KBM-7 (cell line): ENCODE results near the gene SFSWAP.
A peak's percentile ranks its signal among the peaks of the same experiment; 100 is the strongest.

Source experiments
- DNase-seq: peaks from one replicate; pipeline ENCODE4 v3.0.0-alpha.2; 2015
- in situ Hi-C: fragments of 300-500 bp; cut with MboI; formaldehyde crosslinking; loops from 2 replicates; pipeline ENCODE4 v1.14.3; 2020; ENCODE audit warnings: low sequenced_read_pairs, low pct_unique_long_range_greater_than_20kb, mixed read lengths

The SFSWAP gene

DNA sequence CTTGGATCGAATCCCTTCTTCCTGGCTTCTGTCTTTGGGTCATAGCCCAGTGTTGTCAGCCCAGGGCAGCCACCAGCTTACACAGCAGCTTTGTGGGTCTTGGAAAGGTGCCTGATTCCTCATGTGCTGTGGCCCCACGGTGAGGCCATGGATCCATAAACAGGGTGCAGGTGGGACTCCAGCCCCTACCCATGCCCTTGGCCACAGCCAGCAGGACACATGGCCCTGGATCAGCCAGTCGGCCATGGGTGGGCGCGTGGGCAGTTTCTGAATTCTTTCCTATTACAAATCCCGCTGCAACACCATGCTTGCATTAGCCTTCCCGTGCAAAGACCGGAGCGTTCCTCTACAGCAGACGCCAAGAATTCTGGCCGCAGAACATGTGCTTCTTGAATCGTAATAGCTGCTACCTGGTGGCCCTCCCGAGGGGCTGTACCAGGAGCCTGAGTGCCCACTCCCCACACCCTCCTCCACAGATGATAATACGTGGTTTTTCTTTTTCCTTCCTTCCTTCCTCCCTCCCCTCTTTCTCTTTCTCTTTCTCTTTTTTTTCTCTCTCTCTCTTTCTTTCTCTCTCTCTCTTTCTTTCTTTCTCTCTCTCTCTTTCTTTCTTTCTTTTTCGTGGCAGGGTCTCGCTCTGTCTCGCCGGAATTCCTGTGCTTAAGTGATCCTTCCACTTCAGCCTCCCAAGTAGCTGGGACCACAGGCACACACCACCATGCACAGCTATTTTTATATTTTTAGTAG, 114.4 kb downstream of the SFSWAP start:
- DNase-seq: no peak
- in situ Hi-C loops: no loop called here

GRCh38 chr12:131826097-131826928, 115.4 kb downstream of the SFSWAP start:
- no peak for DNase-seq
- in situ Hi-C loops: no loop called here

GRCh38 chr12:131827961-131828534, 117.2 kb downstream of the SFSWAP start, which contains the start of gene MMP17:
TSS of gene MMP17 (plus strand) at chr12:131828393. CDS start at chr12:131828495, 102 bp downstream.
- DNase-seq: peak; percentile 65
- in situ Hi-C loops: no loop called here

- DNase-seq: peak; percentile 25
- in situ Hi-C loops: no loop called here
These were observed 117.9 kb downstream of the SFSWAP start for GRCh38 chr12:131828671-131829355.

DNA sequence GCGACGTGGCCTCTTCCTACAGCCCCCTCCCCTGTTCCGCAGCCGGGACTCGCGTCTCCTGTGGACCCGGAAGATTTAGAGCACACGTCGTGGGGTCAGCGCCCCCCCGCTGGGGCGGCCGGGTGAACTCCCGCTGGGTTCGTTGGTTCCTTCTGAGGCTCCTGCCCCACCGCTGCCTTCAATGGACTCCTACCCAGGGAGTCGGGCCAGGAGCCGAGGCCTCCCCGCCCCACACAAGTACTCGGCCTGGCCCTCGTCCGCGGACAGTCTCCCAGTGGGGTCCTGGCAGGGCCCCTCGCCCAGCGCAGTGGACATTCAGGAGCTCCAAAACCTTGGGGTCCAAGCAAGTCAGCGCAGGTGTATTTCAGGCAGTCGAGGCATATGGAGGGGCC, 118.5 kb downstream of the SFSWAP start:
- in situ Hi-C loops: no loop called here
- peak; percentile 56 for DNase-seq

GRCh38 chr12:131829791-131830334, 119.0 kb downstream of the SFSWAP start:
- in situ Hi-C loops: no loop called here
- no peak for DNase-seq

DNA sequence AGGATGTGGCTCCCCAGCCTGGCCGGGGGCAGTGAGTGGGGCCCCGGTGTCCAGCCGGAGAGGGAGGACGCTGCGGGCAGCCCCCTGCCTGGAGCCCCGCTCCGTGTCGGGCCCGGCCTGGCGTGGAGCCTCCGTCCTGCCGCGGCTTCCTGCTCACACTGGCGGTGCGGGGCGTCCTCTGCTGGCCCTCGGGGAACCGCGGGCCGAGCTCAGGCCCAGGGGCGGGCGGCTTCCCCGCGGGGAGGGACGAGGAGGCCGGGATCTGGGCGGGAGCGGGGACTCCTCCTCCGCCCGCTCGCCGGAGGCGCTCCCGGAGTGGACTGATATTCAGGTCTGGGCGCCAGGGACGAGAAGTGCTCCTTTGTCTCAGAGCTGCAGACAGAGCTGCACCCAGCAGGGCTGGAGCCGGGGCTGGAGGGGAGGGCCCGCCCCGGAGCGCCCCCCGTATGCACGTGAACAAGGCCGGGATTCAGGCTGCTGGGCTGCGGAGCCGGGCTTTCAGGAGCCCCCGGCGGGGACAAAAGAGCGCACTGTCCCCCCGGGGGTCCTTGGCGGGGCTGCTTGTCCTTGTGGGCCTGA, 119.5 kb downstream of the SFSWAP start:
- DNase-seq: peak; percentile 71
- in situ Hi-C loops: no loop called here

GRCh38 chr12:131830914-131831571, 120.2 kb downstream of the SFSWAP start:
- DNase-seq: no peak
- in situ Hi-C loops: no loop called here

DNA sequence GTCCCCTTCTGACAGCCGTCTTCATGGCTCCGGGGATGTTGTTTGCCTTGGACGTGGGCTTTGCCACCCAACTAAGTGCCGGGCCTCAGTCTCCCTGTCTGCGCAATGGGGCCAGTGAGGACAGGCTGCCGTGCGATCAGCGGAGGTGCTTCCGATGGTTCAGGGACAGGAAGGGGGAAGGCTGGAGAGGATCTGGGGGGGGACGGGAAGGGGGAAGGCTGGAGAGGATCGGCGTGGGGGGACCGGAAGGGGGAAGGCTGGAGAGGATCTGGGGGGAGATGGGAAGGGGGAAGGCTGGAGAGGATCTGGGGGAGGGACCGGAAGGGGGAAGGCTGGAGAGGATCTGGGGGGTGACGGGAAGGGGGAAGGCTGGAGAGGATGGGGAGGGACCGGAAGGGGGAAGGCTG, 120.7 kb downstream of the SFSWAP start:
- no peak for DNase-seq
- in situ Hi-C loops: no loop called here

- DNase-seq: no peak
- in situ Hi-C loops: no loop called here
These were observed 121.7 kb downstream of the SFSWAP start for GRCh38 chr12:131832321-131833231.

DNA sequence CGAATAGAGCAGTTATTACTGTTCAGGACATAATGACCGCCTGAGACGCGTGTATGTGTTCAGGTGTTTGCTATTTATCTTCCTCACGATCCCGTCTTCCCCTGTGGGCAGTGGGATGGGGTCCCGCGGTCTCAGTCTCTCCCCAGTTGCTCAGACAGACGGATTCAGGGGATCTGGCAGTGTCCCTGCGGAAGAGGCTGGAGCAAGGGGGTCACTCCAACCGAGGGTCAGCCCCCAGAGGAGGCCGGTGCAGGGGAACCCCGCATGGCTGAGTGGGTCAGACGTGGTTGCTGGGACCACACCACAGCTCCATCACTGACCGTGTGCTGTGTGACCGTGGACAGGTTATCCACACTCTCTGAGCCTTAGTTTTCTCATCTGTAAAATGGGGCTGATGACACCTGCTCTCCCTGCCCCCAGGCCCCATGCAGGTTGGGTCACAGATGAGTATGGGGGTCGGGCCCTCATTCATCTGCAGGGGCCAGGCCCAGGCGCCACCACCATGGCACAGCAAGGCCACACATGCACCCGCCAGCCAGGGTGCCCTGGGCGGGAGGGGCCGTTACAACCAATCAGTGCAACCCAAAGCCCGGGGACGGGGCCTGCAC, 122.5 kb downstream of the SFSWAP start:
- in situ Hi-C loops: no loop called here
- no peak for DNase-seq

GRCh38 chr12:131833896-131834641, 123.2 kb downstream of the SFSWAP start:
- DNase-seq: no peak
- in situ Hi-C loops: no loop called here

DNA sequence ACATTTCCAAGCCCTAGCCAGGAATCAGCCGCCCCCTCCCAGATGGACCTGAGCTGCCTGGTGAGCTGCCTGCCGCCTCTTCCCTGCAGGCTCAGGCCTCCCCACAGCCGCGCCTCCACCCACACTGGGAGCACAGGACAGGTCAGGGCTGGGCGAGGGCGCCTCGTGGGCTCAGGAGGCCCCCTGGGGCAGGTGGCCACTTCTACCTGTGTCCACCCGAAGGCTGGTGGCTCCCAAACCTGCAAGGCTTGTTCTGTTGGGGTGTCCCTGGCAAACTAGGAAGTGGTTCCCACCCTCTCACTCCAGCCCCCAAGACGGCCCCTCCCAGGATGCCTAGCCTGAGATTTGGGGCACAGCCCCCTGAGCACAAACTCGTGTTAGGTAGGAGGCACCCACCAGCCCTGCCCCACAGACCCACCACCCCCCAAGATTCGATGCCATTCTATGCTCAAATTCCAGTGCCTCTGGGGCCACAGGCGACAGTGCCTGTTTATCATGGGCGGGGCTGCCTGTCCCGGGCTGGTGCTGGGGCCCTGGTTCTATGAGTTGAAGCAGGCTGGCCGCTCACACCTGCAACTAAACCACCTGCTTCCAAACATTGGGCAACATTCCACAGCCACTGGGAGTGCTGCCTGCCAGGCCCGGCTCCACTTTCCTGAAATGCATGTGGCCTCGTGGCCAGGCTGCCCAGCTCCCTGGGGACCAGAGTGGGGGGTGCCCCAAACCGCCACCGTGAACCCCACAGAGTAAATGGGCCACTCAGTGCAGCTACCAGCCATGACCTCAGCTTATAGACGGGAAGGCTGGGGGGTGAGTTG, 124.1 kb downstream of the SFSWAP start:
- DNase-seq: no peak
- in situ Hi-C loops: no loop called here

- in situ Hi-C loops: no loop called here
These were observed 124.8 kb downstream of the SFSWAP start for GRCh38 chr12:131835616-131836171.

GRCh38 chr12:131836193-131836592, 125.3 kb downstream of the SFSWAP start:
- no peak for DNase-seq
- in situ Hi-C loops: no loop called here

More at GRCh38 chr12:131835616-131836171, 124.8 kb downstream of the SFSWAP start:
- DNase-seq: no peak
